Stimulated activated CD4-positive, alpha-beta T cell treated with anti-CD3 and anti-CD28 coated beads, Interleukin-4, amount 100 ng/mL, for 1 hour (primary cell): ENCODE data around the gene CST3.
A peak's percentile ranks its signal among the peaks of the same experiment; 100 is the strongest.
"Not testable (repeated sequence)": the region's sequence is repeated elsewhere in the genome, so short reads cannot be mapped to it uniquely, and the experiment has no call there.

Source experiments
- DNase-seq: peaks from one replicate; pipeline ENCODE4 v3.0.0-alpha.2; 2020

Gene CST3

GRCh38 chr20:23625236-23625964 is 12.4 kb downstream of the CST3 start:
- no peak for DNase-seq

- DNase-seq: no peak
Measured at GRCh38 chr20:23624324-23624691, 13.4 kb downstream of the CST3 start.

- no peak for DNase-seq
Measured at GRCh38 chr20:23623666-23624323, 14.0 kb downstream of the CST3 start.

- no peak for DNase-seq
Measured at GRCh38 chr20:23622839-23623343, 14.9 kb downstream of the CST3 start.

DNA sequence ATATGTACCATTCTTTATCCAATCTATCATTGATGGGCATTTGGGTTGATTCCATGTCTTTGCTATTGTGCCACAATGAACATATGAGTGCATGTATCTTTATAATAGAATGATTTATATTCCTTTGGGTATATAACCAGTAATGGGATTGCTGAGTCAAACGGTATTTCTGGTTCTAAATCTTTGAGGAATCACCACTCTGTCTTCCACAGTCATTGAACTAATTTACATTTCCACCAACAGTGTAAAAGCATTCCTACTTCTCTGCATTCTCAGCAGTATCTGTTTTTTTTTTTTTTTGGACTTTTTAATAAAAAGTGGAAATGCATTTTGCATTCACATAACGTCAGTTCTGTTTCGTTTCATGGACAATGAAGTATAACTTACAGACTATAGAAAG is 15.4 kb downstream of the CST3 start:
- DNase-seq: not testable (repeated sequence)

- DNase-seq: not testable (repeated sequence)
Measured at GRCh38 chr20:23620670-23621386, 16.9 kb downstream of the CST3 start.

GRCh38 chr20:23614163-23614562 is 23.6 kb downstream of the CST3 start:
- DNase-seq: no peak

DNA sequence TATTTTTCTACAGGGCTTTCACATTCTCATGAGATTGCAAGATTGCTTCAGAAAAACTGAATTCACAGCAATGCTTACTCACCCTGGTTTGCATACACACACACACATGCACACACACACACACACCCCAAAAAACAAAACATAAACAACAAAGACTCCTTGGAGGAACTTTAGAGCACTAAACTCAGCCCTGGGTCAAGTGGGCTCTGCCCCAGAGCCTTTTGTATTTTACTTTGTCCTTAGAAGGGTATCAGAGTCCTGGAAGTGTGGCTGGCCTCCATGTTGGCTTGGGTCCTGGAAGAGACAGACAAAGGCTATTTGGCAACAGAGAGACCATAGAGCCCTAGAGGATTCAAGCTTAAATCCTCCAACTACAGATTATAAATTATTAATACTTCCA is 24.1 kb downstream of the CST3 start:
- no peak for DNase-seq

DNA sequence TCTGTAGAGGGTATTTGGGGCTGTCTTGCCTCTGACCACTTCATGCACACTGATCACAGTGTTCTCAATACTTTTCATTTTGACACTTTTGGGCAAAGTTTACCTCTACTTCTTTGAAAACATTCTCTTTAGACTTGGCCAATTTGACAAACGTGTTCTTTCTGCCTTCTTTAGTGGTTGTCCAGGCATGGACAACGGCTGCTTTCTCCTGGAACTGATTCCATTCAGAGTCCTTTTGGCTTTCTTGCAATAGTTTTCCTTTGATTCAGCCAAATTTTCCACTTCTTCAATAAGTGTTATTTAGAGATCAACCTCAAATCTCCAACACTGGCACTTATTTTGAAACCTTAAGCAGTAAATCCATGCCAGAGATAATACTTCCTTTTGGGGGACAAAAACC is 25.4 kb downstream of the CST3 start:
- no peak for DNase-seq

- DNase-seq: no peak
Measured at GRCh38 chr20:23609486-23610109, 28.2 kb downstream of the CST3 start.

DNA sequence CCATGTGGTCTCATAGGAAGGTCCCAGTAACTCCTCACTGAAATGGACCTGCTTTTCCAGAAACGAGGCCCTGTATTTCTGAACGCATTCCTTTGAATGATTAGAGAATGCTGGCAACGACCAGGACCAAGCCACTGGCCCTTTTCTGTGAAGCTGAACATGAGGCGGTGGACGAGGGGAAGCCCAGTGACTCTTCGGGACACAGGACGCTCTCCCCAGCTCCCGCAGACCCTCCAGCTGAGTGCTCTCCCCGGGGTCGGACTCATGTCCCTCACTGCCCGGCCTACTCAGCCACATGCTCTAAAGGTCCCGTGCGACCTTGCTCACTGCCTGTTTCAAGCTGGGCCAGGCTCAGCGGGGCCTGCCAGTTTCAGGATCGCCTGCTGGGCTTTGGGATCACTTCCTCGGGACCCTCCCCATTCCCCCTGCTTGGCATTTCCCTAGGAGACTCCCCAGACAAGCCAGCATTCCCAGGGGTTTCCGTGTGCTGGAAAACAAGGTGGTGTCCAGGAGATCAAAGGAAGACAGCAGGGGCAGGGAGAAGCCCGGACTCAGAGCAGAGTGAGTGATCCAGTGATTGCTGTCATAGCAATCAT is 29.4 kb downstream of the CST3 start:
- no peak for DNase-seq

DNA sequence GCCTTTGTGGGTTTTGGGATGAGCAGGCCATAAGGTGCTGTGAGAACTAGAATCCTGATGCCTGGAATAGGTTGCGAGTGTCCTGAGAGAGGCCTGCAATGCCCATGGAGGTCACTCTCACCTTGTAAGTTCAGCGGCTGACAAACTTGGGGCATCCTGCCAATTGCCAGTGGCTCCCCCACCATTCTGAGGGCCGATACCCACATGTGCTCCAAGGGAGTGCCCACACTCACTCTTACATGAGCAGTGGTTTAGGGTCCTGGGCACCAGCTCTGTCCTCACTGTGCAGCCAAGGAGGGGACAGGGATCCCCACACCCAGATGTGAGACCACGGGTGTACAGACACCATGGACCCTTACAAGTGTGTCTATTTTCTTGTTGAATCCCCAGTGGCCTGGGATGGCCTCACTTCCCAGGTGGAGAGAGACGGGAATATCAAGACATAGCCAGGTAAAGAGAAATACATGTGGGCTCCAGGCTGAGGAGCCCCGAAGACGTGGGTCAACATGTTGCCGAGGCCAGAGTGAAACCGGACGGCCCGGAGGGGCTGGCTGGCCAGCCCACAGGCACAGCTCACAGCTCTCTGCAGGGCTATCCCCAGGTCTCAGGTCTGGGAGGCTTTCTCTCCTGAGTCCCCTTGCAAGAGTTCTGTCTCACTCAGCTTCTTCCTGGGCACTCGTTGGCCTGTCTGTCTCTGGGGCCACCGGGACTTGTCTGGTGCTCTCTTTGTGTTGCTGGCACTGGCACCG is 30.1 kb downstream of the CST3 start:
- no peak for DNase-seq

GRCh38 chr20:23606652-23607049 is 31.1 kb downstream of the CST3 start:
- DNase-seq: peak; percentile 68

- DNase-seq: no peak
Measured at GRCh38 chr20:23605867-23606651, 31.7 kb downstream of the CST3 start, which contains the start of gene CST9. Gene CST9 (minus strand): TSS chr20:23605917. CDS start chr20:23605864, 53 bp downstream.

- DNase-seq: no peak
Measured at GRCh38 chr20:23604306-23604705, 33.4 kb downstream of the CST3 start.

- DNase-seq: no peak
Measured at GRCh38 chr20:23603321-23603720, 34.4 kb downstream of the CST3 start.

DNA sequence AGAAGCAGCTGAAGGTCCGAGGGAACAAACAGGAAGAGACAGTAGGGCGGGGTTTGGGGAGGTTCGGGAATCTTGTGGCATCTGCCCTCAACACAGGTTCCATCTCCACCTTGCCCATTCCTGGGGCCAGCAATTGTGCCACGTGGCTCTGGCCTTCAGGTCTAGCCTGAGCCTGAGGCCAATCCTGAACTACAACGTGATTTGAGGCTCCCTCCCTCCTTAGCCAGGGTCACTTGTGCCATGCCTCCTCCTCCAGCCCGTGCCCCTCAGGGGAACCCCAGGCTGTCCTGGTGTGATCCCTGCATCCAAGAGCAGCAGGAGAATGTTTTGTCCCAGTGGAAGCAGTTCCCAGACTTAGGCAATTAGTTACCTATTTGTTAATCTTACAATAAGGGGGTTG is 35.1 kb downstream of the CST3 start:
- no peak for DNase-seq

DNA sequence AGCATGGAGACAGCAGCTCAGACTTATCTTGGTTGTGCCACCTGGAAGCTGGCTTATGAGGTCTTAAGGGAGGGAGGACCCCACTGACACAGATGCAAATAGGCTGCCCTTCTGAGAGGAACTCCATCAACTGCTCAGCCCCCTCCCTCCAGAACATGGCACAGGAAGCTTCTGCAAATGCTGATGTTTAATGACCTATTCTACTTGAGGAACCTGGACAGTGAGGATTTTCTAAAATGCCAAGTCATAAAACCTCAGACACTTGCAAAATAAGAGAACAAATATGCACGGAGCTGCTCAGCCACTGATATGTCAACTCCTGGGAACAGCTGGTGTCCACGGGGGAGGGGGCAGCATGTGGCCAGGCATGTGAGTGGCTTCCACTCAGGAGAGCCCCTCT is 35.5 kb downstream of the CST3 start:
- DNase-seq: no peak

DNA sequence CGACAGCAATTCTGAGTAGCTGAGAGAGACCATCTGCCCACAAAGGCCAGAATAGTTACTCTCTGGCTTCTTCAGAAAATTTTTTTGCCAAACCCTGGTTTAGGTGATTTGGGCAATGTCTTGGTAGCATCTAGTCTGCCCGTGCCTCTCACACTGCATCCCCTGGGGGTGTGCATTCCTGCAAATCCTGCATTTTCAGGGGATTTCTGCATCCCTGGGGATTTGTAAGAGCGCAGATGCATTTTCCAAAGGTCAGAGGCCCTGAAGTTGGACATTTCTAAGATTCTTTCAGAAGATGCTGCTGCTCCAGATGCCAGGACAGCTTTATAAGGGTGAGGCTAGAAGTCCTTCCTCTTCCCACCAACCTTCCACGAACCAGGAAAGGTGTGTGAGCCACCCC is 36.0 kb downstream of the CST3 start:
- no peak for DNase-seq

GRCh38 chr20:23598481-23598880 is 39.3 kb downstream of the CST3 start:
- DNase-seq: no peak

- no peak for DNase-seq
Measured at GRCh38 chr20:23596579-23597250, 41.0 kb downstream of the CST3 start.
